RWPE1 (cell line): ENCODE results near the gene DRICH1.
"Not testable (repeated sequence)": the region's sequence is repeated elsewhere in the genome, so short reads cannot be mapped to it uniquely, and the experiment has no call there.

Experiments
- CTCF ChIA-PET: fragments of 350-600 bp; sonication (Branson Sonifier 250); formaldehyde crosslinking; extraction: SDS; loops from one replicate; lab custom pipeline; 2021; lab: Yijun Ruan, JAX
- POLR2A ChIA-PET: fragments of 400-600 bp; formaldehyde crosslinking; extraction: SDS; loops from one replicate; lab custom pipeline; 2020; ENCODE audit warnings: antibody characterized with exemption; ENCODE audit not compliant: low non-redundant PET; lab: Yijun Ruan, JAX
- DNase-seq: peaks from one replicate; pipeline ENCODE4 v3.0.0; 2012; ENCODE audit warnings: low spot score
- H3K27ac ChIP-seq: fragments of 450-650 bp; 2 replicates; pipeline ENCODE4 v1.5.1; 2017
- TF ChIP-seq, protein P1 (sequence below): fragments of 450-650 bp; conservative IDR thresholded peaks from 2 replicates; pipeline ENCODE4 v1.5.1; 2017; ENCODE audit warnings: low read depth, mild to moderate bottlenecking

The DRICH1 gene, protein sequence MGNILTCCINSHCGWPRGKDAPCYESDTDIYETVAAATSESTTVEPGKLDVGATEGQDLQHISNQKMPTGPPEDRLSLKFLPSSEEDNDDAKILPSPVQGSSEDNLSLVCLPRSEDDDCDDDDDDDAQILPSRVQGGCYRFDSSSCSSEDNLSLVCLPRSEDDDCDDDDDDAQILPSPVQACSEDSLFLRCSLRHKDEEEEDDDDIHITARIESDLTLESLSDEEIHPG

DNA sequence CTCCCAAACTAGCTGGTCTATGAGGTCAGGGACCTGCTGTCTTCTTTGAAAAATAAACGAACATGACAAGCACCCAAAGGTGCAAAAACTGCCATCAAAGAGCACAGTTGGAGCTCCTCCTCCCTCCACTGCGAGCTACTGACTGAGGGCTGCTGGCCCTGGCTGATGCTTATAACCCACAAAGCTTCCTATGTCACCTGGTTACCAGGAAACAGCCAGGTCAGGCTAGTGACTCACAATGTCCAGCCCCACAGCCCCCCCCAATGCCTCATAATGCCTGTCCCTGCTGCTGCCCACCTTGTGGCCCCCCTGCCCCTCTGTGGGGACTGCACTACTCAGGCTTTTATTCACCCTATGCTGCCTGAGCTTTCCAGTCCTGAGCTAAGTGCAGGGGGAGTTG, at the start of gene DRICH1:
Gene DRICH1, minus strand, starts transcription at position 144 of the 400 bp plus-strand sequence. CDS start 298 bp downstream, outside the sequence.
- ChIA-PET POLR2A (no interaction called here), CTCF (no interaction called here)
- TF ChIP-seq, protein P1, sequence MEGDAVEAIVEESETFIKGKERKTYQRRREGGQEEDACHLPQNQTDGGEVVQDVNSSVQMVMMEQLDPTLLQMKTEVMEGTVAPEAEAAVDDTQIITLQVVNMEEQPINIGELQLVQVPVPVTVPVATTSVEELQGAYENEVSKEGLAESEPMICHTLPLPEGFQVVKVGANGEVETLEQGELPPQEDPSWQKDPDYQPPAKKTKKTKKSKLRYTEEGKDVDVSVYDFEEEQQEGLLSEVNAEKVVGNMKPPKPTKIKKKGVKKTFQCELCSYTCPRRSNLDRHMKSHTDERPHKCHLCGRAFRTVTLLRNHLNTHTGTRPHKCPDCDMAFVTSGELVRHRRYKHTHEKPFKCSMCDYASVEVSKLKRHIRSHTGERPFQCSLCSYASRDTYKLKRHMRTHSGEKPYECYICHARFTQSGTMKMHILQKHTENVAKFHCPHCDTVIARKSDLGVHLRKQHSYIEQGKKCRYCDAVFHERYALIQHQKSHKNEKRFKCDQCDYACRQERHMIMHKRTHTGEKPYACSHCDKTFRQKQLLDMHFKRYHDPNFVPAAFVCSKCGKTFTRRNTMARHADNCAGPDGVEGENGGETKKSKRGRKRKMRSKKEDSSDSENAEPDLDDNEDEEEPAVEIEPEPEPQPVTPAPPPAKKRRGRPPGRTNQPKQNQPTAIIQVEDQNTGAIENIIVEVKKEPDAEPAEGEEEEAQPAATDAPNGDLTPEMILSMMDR, result no peak

DNA sequence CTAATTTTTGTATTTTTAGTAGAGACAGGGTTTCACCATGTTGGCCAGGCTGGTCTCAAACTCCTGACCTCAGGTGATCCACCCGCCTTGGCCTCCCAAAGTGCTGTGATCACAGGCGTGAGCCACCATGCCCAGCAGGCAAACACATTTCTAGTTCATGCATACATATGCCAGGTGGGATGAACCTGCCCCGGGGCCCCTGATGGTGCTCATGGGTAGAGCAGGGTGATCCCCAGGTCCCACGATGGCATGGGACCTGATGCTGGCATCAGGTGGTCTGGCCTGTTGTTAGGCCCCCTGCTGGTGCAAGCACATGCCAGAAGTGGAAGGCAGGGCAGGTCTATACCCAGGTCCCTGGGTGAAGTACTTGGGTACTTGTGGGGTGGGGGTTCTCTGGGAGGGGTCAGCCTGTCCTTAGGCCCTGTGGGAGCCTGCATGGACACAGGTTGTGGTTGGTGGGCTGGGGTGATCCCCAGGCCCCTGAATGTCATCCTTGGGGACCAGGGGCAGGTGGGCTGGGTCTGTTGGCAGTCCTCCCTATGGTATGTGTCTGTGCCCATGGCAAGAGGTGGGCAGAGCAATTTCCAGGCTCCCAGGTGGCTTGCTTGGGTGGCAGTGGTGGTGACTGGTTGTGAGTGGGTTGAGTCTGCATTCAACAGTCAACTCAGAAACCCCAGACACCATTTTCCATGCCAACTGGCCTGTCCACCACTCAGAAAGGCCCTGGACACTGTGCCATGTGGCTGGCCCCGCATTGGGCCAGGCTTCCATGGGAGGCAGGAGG, 49.1 kb upstream of the DRICH1 start:
- H3K27ac ChIP-seq, result no peak overlapping the region
- DNase-seq, result no peak
- ChIA-PET POLR2A (no interaction called here), CTCF (no interaction called here)
- TF ChIP-seq, protein P1, result no peak

More for the DNA sequence above, at the start of gene DRICH1:
- DNase-seq, result no peak
- no peak within 1 kb of the TSS for H3K27ac ChIP-seq

DNA sequence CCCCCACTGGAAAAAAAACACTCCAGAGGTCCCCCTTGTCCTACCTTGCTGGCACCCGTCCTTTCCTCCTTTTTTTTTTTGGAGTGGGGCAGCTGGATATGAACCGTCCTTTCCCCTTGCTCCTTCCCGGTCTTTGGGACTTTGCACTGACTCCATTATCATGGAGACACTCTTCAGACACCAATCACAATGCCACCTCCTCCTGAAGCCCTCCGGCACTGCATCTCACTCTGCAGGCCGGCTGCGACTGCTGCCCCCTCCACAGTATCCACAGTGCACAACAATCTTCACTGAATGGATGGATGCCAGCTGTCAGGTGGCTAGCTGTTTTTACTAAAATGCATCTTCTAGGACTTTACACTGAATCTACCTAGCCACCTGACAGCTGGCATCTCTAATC, 46.0 kb upstream of the DRICH1 start:
- no peak for DNase-seq
- CTCF ChIA-PET, result no interaction called here
- POLR2A ChIA-PET, result no interaction called here
- H3K27ac ChIP-seq, result no peak overlapping the region
- TF ChIP-seq, protein P1, result no peak

DNA sequence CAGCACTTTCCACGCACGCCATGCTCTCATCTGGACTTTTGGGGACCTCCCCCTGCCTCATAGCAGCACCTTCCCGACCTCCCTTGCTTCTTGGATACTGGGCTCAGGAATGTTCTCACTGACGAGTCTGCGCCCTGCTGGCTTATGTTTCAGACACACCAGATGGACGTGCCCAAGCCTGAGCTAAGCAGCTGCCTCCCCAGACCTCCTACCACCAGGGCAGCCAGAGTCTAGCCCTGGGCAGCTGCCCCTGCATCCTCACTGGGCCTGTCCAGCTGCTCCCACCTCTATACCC, 45.5 kb upstream of the DRICH1 start:
- TF ChIP-seq, protein P1, result no peak
- ChIA-PET CTCF (no interaction called here), POLR2A (no interaction called here)
- H3K27ac ChIP-seq, result no peak overlapping the region
- DNase-seq, result no peak

DNA sequence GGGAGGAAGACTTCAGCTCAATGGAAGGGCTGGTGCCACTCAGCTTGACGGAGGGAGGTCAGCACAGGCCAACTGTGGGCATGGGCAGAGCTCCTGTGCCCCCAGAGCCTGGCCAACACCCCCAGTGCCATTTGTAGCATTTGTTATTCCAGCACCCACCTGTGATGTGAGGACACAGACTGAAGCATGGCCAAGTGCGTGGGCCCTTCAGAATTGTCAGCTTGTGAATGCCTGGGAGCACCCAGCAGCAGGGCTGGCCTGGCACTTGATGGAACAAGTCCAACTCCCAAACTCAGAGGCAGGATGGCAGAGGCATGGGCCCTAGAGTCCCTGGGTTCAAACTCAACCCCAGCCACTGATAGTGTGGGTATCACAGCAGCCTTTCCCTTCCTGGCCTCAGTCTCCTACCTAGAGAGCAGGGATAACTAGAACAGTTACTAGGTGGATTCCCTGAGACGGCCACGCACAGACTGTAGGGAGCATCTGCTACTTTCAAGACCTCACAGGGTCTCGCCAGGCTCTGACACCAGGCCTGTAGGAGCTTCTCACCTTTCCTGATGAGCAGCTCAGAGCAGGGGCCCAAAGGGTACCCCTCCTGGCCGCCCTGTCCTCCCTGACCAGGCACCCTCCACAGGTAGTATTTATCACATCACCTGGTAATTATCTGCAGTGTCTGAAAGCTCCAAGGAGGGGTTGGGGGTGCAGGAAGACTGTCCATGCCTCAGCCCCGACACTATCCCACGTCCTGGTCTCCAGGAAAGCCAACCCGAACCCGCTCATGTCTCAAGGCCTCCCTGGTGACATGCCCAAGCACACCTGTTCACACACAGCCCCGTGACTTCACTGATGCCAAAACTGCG, 45.0 kb upstream of the DRICH1 start:
- POLR2A ChIA-PET, H3K27ac ChIP-seq, DNase-seq, CTCF ChIA-PET: not testable (repeated sequence)

DNA sequence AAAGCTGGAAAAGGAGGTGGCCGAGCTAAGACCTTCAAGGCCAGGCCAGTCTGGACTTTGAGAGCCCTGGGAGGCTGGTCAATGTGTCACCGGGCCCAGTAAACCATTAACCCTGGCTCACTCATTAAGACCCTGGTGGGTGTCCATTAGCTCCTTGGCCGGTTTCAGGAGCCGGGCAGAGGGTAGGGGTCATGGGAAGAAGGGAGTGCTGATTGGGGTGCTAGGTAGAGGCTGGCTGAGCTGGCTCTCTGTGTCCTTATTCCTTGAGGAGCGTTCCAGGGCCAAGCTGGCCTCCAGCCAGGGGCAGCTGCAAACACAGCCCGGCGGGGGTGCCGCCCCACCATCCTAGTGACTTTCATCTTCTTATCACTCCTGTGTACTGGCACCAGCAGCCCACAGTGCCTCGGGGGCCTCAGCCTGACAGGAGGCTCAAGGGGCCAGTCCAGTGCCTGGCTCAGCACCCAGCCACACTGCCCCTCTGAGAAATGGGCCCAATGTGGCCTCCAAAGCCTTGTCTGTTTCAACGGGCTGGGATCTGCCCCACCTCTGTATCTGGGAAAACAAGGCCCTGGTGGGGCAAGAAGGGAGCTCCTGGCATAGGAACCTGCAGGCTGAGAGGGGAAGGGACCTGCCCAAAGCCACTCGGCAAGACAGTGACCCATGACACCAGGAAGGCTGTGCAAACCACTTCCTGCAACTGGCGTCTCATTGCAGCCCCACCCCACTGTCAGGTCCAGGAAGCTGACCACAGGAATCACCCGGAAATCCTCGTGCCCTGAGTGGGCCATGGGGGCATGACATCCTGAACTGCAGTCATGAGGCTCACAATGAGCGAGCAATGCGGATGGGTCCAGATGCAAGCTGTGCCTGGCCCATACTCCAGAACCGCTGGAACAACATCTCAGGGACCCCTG, 43.6 kb upstream of the DRICH1 start:
- ChIA-PET CTCF (no interaction called here), POLR2A (no interaction called here)
- no peak overlapping the region for H3K27ac ChIP-seq
- TF ChIP-seq, protein P1, result no peak
- no peak for DNase-seq

DNA sequence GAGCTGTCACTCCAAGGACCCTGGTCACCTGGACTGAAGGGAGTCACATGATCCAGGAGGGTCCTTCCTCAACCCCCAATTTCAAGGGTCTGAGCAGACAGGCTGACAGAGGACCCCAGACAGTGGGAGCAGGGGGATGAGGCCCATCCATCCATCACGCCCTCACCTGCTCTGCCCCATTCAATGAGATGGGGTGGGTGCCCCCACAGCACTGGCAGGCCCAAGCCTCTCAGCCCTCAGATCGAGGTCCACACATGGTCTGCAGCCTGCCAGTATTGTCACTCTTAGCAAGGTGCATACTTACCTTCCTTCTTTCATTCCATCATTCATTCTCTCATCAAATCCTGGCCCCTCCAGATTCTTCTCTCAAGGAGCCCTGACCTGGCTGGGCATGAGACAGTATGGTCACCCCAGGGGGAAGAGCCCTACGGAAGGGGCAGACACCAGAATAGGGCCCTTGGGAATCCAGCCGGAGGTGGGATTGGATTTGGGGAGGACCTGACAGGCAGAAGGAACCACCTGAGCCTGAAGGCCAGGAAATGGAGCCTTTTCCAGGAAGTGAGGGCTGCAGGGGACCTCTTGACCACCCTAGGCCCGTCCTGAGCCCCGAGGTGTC, 42.9 kb upstream of the DRICH1 start:
- H3K27ac ChIP-seq, CTCF ChIA-PET, DNase-seq, POLR2A ChIA-PET: not testable (repeated sequence)
